ENCODE measurements around the gene BABAM2.
"Not testable (repeated sequence)": the region's sequence is repeated elsewhere in the genome, so short reads cannot be mapped to it uniquely, and the experiment has no call there.

The BABAM2 gene

DNA sequence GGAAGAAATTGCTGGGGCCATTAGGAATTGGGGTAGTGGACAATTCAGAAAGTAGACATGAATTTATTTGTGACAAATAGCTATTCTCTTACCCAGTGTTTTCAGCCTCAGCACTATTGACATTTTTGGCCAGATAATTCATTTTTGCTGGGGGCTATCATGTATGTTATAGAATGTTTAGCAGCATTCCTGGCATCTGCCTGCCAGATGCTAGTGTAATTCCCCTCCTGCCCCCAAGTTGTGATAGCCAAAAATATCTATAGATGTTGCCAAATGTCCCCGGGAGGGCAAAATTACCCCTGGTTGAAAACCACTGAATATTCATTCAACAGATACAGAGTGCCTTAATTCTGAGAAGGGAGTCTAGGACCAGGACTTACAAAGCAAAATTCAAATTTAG lies 183.6 kb downstream of the BABAM2 start:
- no peak for DNase-seq (ENCODE audit: low read depth in 3 of 3)

DNA sequence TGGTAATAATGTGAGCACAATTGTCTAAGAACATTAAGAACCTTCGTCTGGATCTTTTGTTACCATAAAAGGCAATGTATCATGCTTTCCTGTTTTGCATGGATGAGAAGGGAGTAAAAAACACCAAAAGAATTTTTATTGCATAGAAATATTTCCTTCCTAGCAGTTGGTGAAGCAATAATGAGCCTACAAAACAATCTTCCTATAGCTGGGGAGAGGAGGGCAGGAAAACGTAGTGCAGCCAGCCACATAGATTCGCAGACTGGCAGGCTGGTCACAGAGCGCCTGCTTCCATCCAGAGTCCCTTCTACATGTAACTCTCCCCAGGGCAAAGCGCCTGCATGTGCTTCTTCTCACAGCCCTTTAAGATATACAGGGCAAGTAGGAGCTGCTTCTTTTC lies 190.4 kb downstream of the BABAM2 start:
- no peak for DNase-seq (ENCODE audit: low read depth in 3 of 3)

DNA sequence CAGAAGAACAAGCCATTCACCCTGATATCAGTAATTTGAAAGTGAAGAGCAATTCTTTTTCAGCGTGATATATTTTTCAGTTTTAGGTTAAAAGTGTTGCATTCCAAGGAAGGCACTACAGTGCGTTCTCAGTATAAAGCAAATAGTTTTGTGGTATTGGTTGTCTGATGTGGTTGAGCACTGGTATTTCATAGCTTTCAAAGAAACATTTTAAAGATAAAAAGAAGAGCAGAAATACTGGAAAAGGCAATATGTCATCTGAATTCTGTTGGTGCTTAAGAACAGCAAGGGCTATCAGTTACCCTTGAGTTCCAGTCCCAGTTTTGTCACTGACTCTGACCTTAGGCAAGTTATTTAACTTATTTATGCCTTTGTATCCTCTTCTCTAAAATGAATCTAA lies 191.6 kb downstream of the BABAM2 start:
- no peak for DNase-seq (ENCODE audit: low read depth in 3 of 3)

DNA sequence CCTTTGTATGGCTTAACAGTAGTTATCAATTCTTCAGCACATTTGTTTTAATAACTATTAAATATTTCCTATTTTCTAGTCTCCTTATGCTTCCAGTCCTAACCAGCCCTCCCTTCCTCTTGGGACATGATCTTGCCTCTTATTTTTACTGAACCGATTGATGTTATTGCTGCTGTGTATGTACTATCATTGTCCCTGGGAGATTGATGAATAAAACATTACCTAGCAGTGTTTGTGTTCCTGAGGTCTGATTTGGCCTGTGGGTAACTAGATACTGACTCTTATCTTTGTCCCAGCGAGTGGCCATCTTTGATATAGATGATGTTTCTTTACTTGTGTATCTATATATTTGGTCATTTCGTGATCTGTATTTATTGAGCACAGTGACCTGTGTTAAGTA lies 192.9 kb downstream of the BABAM2 start:
- DNase-seq (ENCODE audit: low read depth in 3 of 3): no peak

DNA sequence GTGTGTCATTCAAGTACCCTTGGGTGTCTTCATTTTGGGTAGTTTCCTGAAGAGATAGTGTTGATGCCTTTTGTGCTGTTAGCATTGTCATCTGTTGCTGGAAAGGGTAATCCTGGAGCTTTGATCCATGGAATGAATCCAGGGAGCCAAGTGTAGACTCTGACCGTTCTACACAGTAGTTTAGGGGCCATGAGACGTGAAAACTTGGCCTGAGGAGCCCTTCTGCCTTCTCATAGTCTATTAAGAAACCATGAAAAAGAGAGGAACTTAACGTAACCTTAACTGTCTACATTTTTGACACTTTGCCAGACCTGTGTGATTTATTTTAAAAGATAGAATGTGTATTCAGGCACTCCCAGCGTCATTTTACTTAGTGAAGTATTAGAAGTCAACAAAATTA lies 194.0 kb downstream of the BABAM2 start:
- no peak for DNase-seq (ENCODE audit: low read depth in 3 of 3)

DNA sequence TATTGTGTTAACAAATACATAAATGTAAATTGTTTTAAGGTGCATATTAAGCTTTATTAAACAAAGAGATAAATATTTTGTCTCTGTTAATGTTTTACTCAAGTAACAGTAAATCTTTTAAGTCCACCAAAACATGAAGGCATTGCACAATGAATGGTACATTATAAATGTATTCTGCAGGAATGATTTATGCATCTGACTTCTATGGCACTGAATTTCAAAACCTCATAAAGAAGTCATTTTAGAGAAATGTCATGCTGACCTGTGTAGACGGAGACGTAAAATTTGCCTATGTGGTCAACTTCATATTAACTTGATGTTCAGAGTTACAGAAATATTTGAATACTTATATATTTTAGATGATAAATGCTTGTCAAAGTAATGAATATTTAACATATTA lies 194.7 kb downstream of the BABAM2 start:
- DNase-seq (ENCODE audit: low read depth in 3 of 3): no peak

DNA sequence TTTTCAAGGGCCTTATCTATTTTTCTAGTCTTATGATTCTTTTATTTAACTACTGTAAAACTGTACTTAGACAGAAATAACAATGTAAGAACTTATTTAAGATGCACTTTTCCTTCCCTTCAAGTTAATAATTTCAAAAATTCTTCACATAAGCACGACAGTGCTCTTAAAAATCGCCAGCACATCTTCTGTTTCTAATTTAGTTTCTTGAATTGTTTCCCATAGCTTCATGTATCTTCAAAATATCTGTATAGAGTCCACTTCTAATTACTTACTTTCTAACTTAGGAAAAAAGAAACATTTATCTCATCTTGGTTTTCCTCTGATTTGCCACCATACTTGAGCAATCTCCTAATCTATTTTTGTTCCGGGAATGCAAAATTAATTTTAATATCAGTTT lies 196.1 kb downstream of the BABAM2 start:
- no peak for DNase-seq (ENCODE audit: low read depth in 3 of 3)

DNA sequence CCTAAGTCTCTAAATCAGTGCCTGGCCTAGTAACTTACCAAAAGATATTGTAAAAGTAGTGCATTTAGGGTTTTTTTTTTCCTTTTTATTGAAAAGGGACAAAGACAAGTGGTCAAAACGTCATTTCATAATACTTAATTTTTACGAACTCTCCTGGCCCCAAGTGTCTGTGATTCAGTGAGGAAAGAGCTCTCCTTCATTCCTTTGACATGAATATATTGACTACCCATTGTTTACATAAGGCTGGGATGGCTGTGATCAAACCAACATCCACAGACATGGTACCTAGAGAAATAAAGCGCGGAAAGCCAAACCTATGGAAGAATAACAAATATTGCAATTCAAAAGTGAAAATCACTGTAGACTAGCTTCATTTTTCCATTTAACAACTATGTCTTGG lies 198.4 kb downstream of the BABAM2 start:
- no peak for DNase-seq (ENCODE audit: low read depth in 3 of 3)

DNA sequence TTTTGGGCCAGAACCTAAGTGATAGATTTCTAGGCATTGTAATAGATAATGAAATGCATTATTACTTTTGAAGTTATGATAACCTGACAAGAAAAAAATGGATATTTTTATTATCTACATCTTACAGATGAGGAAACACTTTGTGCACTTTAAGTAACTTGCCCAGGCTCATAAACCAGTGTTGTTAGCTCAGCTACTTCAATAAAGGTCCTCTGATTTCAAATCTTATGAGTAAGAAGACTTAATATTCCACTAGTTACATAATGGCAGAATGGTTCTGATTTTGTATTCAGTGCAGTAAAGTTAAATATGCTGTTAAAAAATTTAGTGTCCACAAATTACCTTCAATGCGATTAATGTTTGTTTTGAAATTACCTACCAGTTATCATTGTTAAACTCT lies 199.0 kb downstream of the BABAM2 start:
- DNase-seq (ENCODE audit: low read depth in 3 of 3): no peak

DNA sequence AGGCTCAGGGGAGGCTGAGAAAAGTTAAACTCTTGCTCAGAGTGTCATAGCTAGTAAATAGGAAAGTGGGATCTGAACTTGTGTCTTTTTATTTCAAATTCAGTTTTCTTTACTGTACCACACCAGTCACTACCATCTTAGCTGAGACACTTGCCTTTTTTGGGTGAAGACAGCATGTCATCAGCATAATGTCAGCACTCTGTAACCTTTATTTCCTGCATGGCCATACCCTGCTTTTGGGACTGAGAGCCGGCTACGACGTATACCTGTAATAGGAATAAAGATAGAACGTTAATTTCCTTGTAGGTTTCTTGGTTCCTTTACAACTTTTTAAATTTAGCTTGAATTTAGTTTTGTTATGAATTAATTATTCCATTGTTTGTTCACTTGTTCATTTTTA lies 202.8 kb downstream of the BABAM2 start:
- DNase-seq (ENCODE audit: low read depth in 3 of 3): no peak

DNA sequence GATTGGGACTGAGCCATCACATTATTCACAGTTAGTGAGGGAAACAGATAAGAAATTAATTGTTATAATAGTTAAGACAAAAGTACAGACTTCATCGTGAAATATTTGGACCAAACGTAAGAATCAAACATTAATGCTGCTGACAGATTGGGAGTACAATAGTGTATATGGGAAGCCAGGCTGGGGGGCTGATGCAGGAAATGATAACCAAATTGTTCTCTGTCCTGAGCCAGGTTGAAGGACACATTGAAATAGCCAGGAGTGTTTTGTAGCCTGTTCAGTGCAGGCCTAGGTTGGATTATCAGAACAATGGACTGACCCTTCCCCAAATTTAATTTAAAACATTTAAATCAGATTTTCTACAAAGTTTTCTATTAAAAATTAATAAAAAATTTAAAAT lies 203.2 kb downstream of the BABAM2 start:
- DNase-seq (ENCODE audit: low read depth in 3 of 3): no peak

DNA sequence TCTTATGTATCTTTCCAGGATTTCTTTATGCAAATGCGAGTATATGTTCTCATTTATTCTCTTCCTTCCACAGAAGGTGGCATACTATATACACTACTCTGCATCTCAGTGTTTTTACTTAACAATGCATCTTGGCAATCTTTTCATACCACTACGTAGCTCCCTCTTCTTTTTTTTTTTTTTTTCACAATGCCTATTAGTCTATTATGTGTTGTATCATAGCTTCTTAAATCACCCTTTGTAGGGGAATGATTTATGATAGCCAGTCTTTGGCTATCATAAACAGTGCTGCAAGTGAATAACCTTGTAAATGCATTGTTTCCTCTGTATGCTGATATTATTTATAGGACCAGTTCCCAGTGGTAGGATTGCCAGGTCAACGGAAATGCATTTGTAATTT lies 204.2 kb downstream of the BABAM2 start:
- DNase-seq (ENCODE audit: low read depth in 3 of 3): no peak

DNA sequence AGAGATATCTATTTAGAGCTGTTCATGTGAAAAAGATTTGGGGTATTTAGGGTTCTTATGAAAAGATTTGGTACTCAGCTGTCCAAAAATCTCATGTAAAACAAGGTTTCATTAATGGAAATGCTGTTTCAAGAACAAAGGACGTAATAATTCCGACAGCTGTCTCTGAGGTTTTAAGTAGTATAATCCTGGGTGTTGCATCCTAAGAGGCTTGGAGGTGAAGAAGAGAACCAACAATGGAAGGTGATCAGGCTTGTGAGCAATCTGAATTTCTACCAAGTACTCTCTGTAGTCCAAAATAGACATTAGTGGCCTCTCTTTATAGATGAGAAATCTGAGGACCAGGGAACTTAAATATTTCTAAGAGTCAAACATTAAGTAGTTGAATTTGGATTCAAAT lies 205.1 kb downstream of the BABAM2 start:
- no peak for DNase-seq (ENCODE audit: low read depth in 3 of 3)

DNA sequence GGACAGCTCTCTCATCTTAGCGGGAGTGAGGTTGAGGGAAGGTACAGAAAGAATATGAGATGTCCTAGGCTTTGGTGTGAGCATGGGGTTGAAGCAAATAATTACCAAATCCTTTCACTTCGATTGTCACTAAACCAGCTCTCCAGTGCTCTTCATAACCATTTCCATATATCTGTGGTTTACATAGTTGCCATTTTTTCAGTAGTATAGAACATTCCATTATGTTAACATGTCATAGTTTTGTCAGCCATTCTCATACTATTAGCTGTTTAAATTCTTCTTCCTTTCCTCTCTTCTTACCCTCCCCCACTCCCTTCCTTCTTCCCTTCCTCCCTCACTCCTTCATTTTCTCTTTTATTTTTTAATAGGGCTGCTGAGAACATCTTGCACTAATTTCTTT lies 205.9 kb downstream of the BABAM2 start:
- DNase-seq (ENCODE audit: low read depth in 3 of 3): no peak

DNA sequence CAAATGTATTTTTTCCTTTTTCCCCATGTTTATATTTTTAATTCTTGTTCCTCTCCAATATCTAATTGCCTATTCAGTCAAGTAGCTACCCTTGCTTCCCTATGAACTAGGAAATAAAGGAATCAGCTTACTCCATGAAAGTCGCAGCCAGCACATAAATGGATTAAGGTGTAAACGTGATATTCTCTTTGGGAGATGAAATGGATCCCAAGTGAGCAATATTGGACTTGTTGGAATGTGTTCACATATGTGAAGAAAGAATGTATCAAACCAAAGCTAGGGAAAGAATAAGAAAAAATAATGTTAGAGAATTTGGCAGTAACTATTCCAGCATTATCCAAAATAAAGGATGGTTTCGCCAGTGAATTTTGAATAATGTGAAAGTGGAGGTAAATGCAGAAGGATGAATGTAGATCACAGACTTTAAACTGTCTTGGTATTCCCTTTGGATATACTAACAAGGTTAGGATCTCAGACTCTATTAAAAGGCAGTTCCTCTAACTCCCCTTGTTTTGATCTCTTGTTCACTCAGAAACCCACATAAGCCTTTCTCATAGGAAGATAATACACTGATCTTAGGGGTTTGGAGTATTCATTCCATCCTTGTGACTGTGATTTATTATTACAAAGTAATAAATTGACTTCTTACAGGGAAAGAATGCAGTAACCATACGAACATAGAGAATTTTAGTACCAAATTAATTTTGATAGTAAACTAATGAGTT lies 208.1 kb downstream of the BABAM2 start:
- no peak for DNase-seq (ENCODE audit: low read depth in 3 of 3)

DNA sequence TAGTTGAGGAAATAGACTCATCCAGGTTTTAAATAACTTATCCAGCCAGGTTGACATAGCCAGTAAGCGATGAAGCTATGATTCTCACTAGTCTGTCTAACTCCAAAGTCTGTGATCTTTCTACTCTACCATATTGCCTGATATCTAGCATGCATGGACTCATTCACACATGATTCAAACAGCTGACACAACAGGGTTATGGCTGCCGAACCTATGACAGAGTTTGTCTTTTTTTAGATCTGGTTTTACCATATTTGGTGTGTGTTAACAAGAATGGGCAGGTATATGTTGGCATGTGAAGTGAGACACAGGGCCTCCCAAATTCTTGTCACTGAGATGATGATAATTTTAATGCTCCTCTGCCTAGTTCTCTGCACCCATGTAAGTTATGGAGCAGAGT lies 210.6 kb downstream of the BABAM2 start:
- DNase-seq (ENCODE audit: low read depth in 3 of 3): no peak

DNA sequence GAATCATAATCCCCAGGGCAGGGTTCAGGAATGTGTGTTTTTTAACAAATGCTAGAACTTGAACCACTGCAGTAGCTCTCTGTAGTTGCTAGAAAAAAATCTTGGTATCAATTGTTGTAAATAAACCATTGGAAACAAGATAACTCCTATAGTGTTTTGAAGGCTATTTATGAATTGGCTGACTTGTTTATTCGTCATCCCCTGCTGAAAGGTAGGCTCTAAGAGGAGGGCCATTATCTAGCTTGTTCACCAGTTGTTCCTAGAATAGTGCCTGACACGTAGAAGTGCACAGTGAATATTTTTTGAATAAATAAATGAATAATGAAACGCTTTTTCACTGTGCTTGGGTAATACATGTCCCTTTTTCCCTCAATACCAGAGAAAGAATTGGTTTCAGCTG lies 211.4 kb downstream of the BABAM2 start:
- no peak for DNase-seq (ENCODE audit: low read depth in 3 of 3)

DNA sequence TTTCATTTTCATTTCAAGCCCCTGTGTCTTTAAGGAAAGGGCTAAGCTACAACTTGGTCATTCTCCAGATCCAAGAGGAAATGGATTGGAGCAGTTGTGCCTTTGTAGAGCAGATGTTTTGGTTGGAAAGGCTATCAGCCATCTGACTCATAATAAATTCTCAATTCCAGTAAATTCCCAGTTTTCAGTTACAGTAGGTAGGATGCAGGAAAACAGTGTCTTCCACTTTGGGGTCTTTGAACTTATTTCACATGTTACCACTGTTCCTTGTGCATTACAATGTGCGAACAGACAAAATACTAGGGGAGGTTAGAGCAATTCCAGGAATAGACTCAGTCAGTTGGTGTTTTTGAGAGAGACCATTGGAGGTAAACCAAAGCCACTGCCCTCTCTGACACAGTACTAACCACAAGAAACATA lies 211.9 kb downstream of the BABAM2 start:
- no peak for DNase-seq (ENCODE audit: low read depth in 3 of 3)

DNA sequence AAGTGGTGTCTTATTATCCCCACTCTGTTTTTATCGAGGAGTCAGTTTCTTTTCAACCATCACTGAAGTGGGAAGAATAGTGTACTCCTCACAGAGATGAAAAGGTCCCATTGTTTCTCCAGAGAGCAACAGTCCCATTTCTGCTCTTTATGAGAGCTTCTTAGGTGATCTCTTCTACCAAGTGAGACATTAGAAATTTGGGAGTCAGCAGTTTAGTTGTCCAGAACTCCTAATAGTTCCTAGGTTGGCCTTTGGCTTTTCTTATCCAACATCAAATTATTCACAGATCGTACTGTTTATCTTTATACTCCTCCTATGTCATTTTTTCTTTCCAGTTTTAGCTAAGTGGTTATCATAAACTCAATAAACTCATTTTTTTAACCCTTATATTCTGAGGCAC lies 213.1 kb downstream of the BABAM2 start:
- no peak for DNase-seq (ENCODE audit: low read depth in 3 of 3)

DNA sequence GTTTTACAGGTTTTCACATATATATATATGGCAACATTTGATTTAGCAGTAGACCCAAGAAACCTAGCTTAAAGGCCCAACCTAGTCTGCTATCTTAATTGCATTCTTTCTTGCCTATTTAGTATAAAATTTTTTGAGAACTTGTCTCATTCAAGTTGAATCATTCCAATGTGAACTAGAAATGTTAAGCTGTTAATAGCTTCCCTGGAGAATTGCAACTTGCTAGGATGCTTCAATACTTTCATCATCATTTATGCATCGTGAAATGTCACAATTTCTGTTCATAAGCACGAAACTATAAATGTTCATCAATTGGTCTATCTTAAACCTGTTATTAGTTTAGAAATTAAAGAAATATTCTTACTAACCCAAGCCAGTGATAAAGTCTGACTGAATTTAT lies 217.6 kb downstream of the BABAM2 start:
- DNase-seq (ENCODE audit: low read depth in 3 of 3): no peak

DNA sequence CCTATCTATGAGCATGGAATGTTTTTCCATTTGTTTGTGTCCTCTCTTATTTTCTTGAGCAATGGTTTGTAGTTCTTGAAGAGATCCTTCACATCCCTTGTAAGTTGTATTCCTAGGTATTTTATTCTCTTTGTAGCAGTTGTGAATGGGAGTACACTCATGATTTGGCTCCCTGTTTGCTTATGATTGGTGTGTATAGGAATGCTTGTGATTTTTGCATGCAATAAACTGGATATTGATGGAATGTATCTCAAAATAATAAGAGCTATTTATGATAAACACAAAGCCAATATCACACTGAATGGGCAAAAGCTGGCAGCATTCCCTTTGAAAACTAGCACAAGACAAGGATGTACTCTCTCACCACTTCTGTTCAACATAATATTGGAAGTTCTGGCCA lies 223.2 kb downstream of the BABAM2 start:
- DNase-seq (ENCODE audit: low read depth in 3 of 3): not testable (repeated sequence)

DNA sequence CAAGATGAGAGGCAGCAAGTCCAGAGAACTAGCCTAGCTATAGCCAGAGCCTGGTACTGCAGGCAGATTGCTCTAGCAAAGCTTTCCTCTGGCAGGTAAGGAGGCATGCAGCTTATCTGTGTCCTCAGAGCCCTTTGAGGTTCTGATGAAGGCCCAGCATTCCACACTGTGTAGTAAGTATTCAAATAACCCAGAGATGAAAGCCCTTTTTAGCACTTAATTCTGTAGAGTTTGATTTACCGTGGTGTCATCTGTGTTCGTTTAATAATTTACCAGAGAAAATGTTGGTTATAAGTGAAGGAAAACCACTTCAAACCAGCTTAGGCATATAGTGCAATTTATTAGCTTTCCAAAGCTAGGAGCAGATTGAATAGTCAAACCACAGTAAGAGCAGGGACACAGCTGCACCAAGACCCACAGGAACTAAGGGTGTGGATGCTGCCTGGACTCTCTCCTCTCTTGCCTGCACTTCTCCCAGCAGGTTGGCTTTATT lies 226.6 kb downstream of the BABAM2 start:
- DNase-seq (ENCODE audit: low read depth in 3 of 3): no peak

DNA sequence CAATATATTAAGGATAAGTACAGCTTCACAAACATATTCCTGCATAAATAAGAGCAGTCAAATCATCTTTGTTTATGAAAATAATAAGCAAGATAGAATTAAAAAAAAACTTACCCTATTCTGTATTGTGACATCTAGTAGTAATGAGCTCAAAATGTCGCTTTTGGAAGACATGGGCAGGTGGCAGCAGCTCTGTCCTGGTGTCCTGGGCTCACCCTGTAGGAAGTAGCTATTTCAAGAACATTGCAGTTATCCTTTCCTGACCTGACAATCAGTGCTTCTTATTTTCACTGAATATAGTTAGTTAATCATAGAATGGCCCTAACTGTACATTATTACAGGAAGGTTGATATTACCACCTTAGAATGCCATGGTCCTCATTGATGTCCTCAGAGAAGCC lies 229.1 kb downstream of the BABAM2 start:
- no peak for DNase-seq (ENCODE audit: low read depth in 3 of 3)

DNA sequence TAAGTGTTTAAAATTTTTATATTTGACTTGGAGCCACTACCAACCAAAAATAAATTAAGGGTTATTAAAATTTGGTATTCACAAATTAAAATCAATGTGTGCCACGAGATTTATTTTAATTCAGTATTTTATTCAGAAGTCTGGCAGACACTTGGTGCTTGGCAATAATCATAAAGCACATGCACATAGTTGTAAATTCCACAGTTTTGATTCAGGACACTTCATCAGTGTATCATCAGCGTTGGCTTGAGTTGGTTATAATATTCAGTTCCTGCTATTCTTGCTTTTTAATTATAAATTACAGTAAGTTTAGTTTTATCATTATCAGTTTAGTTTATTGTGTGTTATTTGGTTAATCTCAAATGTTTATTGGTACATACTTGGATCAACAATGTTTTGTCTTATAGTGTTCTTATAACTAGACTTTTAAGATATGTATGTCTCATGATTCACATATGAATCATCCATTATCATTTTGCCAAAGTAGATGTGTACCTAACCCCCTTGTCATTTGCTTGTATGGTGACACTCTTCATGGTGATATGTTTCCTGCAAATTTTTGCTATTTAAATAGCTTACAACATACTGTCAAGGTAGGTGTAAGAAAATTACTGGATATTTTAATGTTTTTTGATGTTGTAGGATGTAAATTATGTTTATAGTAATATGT lies 237.9 kb downstream of the BABAM2 start:
- DNase-seq (ENCODE audit: low read depth in 3 of 3): no peak

Data from stimulated activated CD4-positive, alpha-beta T cell treated with anti-CD3 and anti-CD28 coated beads, TNF-alpha, amount 100 ng/mL, for 48 hours (primary cell).